Peyer's patch (tissue), 4 donors: ENCODE results near the gene NACC2.

Experiments
- CTCF ChIP-seq, 6 experiments: fragments of 450-650 bp in 4 of 6; fragments of 200-600 bp in 2 of 6; sonication (generic) in 1 of 6; IDR thresholded peaks; one replicate each; pipeline ENCODE4 v1.5.1; 2017 to 2019; ENCODE audit warnings: antibody characterized with exemption in 6 of 6, mild to moderate bottlenecking in 3 of 6, moderate library complexity in 1 of 6
- POLR2A ChIP-seq, 2 donors: fragments of 450-650 bp; IDR thresholded peaks; one replicate each; pipeline ENCODE4 v1.5.1; 2017; ENCODE audit warnings: antibody characterized with exemption in 2 of 2, mild to moderate bottlenecking in 2 of 2, moderate library complexity in 2 of 2

GRCh38 chr9:136010176-136010575, 84.9 kb downstream of the NACC2 start:
- TF ChIP-seq CTCF (IDR thresholded peaks at IDR 0.05) (no peak), POLR2A (IDR thresholded peaks at IDR 0.05) (no peak)
